Neuronal stem cell (in vitro differentiated cells): Measurements from ENCODE around the gene LDLRAD2.
"Not testable (repeated sequence)": the region's sequence is repeated elsewhere in the genome, so short reads cannot be mapped to it uniquely, and the experiment has no call there.

Source experiments
- DNase-seq: peaks from one replicate; pipeline ENCODE4 v3.0.0-alpha.2; 2013; ENCODE audit warnings: low spot score
- H2AFZ ChIP-seq: one replicate; pipeline ENCODE4 v1.6.1; 2013; ENCODE audit warnings: mild to moderate bottlenecking, low read length, inconsistent platforms
- H2AK5ac ChIP-seq: 2 replicates; pipeline ENCODE4 v1.6.1; 2013; ENCODE audit warnings: low read depth, mild to moderate bottlenecking, inconsistent platforms, low read length, moderate library complexity, mixed read lengths
- H2BK120ac ChIP-seq: 2 replicates; pipeline ENCODE4 v1.6.1; 2013; ENCODE audit warnings: low read depth, mild to moderate bottlenecking, inconsistent platforms, low read length, moderate library complexity, mixed read lengths
- H2BK12ac ChIP-seq: one replicate; pipeline ENCODE4 v1.6.1; 2013; ENCODE audit warnings: low read length, inconsistent platforms
- H2BK15ac ChIP-seq: 2 replicates; pipeline ENCODE4 v1.6.1; 2013; ENCODE audit warnings: mild to moderate bottlenecking, low read length, inconsistent platforms, mixed read lengths
- H2BK5ac ChIP-seq: one replicate; pipeline ENCODE4 v1.6.1; 2013; ENCODE audit warnings: inconsistent platforms, mild to moderate bottlenecking, low read length, moderate library complexity
- H3K14ac ChIP-seq: one replicate; pipeline ENCODE4 v1.6.1; 2013; ENCODE audit warnings: low read length, inconsistent platforms
- H3K18ac ChIP-seq: 2 replicates; pipeline ENCODE4 v1.6.1; 2013; ENCODE audit warnings: low read length, inconsistent platforms
- H3K23ac ChIP-seq: 2 replicates; pipeline ENCODE4 v1.6.1; 2013; ENCODE audit warnings: low read depth, mild to moderate bottlenecking, mixed read lengths, low read length, inconsistent platforms; ENCODE audit not compliant: poor library complexity
- H3K27ac ChIP-seq: replicated peaks from 3 replicates; pipeline ENCODE4 v1.5.1; 2013; ENCODE audit warnings: low read length, inconsistent platforms
- H3K27me3 ChIP-seq, 3 experiments: 2 replicates each; pipeline ENCODE4 v1.6.1; 2013; ENCODE audit warnings: low read length in 3 of 3, mild to moderate bottlenecking in 2 of 3, inconsistent platforms in 1 of 3, low read depth in 1 of 3, mixed read lengths in 1 of 3, moderate library complexity in 1 of 3; ENCODE audit not compliant: control insufficient read depth in 3 of 3, insufficient read depth in 3 of 3
- H3K36me3 ChIP-seq, 2 donors: replicated peaks in 1 of 2; 2 replicates each; pipeline ENCODE4 v1.6.1; 2013; ENCODE audit warnings: low read length in 2 of 2; ENCODE audit not compliant: control insufficient read depth in 2 of 2, insufficient read depth in 2 of 2
- H3K4ac ChIP-seq: 2 replicates; pipeline ENCODE4 v1.6.1; 2013; ENCODE audit warnings: inconsistent platforms, mild to moderate bottlenecking, low read length, moderate library complexity
- H3K4me1 ChIP-seq, 2 donors: 1 replicate in 1 of 2; 2 replicates in 1 of 2; pipeline ENCODE4 v1.6.1; 2013; ENCODE audit warnings: low read length in 2 of 2, low read depth in 1 of 2; ENCODE audit not compliant: control insufficient read depth in 2 of 2, insufficient read depth in 1 of 2
- H3K4me2 ChIP-seq: one replicate; pipeline ENCODE4 v1.6.1; 2013; ENCODE audit warnings: mild to moderate bottlenecking, low read length, inconsistent platforms; ENCODE audit not compliant: insufficient read depth, poor library complexity, severe bottlenecking
- H3K4me3 ChIP-seq, 2 donors: 2 replicates each; pipeline ENCODE4 v1.5.1; 2013; ENCODE audit warnings: low read length in 2 of 2, mild to moderate bottlenecking in 2 of 2, inconsistent platforms in 1 of 2, moderate library complexity in 1 of 2
- H3K79me1 ChIP-seq: one replicate; pipeline ENCODE4 v1.6.1; 2013; ENCODE audit warnings: low read depth, mild to moderate bottlenecking, inconsistent platforms, low read length, moderate library complexity
- H3K9ac ChIP-seq: one replicate; pipeline ENCODE4 v1.6.1; 2013; ENCODE audit warnings: mild to moderate bottlenecking, low read depth, low read length, inconsistent platforms; ENCODE audit not compliant: poor library complexity
- H3K9me3 ChIP-seq, 2 donors: replicated peaks in 1 of 2; 2 replicates each; pipeline versions ENCODE3 to v1.6.1; 2013; ENCODE audit warnings: low read length in 2 of 2, mild to moderate bottlenecking in 2 of 2, inconsistent platforms in 1 of 2, low read depth in 1 of 2, mixed read lengths in 1 of 2, moderate library complexity in 1 of 2; ENCODE audit not compliant: control insufficient read depth in 2 of 2, insufficient read depth in 1 of 2
- H4K8ac ChIP-seq: one replicate; pipeline ENCODE4 v1.6.1; 2013; ENCODE audit warnings: low read depth, mild to moderate bottlenecking, inconsistent platforms, low read length, moderate library complexity
- H4K91ac ChIP-seq: one replicate; pipeline ENCODE4 v1.6.1; 2013; ENCODE audit warnings: low read length, low read depth, mild to moderate bottlenecking, inconsistent platforms; ENCODE audit not compliant: poor library complexity
- WGBS, 2 donors: extraction: QIAGEN DNeasy Blood & Tissue Kit; methylation state at CpG; one replicate each; pipeline ENCODE4 v1.1.7; 2013; ENCODE audit warnings: missing lambda C conversion rate in 2 of 2, mixed read lengths in 1 of 2; ENCODE audit not compliant: insufficient read length in 2 of 2, insufficient replicate concordance in 1 of 2; ENCODE audit errors: extremely low coverage in 2 of 2; 5-methylcytosine and 5-hydroxymethylcytosine counted together

Gene LDLRAD2

GRCh38 chr1:21775550-21775914 lies 36.5 kb upstream of the LDLRAD2 start:
- H2BK15ac ChIP-seq: no peak overlapping the region
- H3K23ac ChIP-seq: no peak overlapping the region
- no peaks in the 10 kb centered on the region for H3K27me3 ChIP-seq
- H4K8ac ChIP-seq: no peak overlapping the region
- H3K14ac ChIP-seq: no peak overlapping the region
- peaks cover 1% of the 10 kb centered on the region for H3K79me1 ChIP-seq
- H4K91ac ChIP-seq: no peak overlapping the region
- no peak overlapping the region for H3K4me3 ChIP-seq
- H3K4me2 ChIP-seq: no peak overlapping the region
- H3K36me3 ChIP-seq: peaks cover 0 to 7% of the 10 kb centered on the region in 2 donors
- H2BK5ac ChIP-seq: no peak overlapping the region
- H2BK12ac ChIP-seq: no peak overlapping the region
- WGBS, 2 donors: no CpG with 5 or more reads among the region's 2 CpGs
- H3K18ac ChIP-seq: no peak overlapping the region
- no peak overlapping the region for H3K4ac ChIP-seq
- H3K27ac ChIP-seq: no peak overlapping the region
- no peak overlapping the region for H3K9ac ChIP-seq
- H2AK5ac ChIP-seq: no peak overlapping the region
- no peak overlapping the region for H2AFZ ChIP-seq
- no peak for DNase-seq
- no peaks in the 10 kb centered on the region for H3K4me1 ChIP-seq
- peaks cover 0 to 13% of the 10 kb centered on the region in 2 donors for H3K9me3 ChIP-seq
- no peak overlapping the region for H2BK120ac ChIP-seq

GRCh38 chr1:21775985-21776562 lies 36.0 kb upstream of the LDLRAD2 start:
- H3K79me1 ChIP-seq: peaks cover 1% of the 10 kb centered on the region
- H3K14ac ChIP-seq: no peak overlapping the region
- no peak overlapping the region for H3K4ac ChIP-seq
- no peak overlapping the region for H4K91ac ChIP-seq
- no peak overlapping the region for H3K27ac ChIP-seq
- H3K4me2 ChIP-seq: no peak overlapping the region
- no peaks in the 10 kb centered on the region for H3K4me1 ChIP-seq
- no peak overlapping the region for H2AK5ac ChIP-seq
- no peak overlapping the region for H2AFZ ChIP-seq
- H2BK5ac ChIP-seq: no peak overlapping the region
- H2BK15ac ChIP-seq: no peak overlapping the region
- no peak overlapping the region for H3K23ac ChIP-seq
- DNase-seq: no peak
- H4K8ac ChIP-seq: no peak overlapping the region
- H3K4me3 ChIP-seq: no peak overlapping the region
- no peak overlapping the region for H2BK12ac ChIP-seq
- peaks cover 0 to 13% of the 10 kb centered on the region in 2 donors for H3K9me3 ChIP-seq
- H3K27me3 ChIP-seq: no peaks in the 10 kb centered on the region
- H3K9ac ChIP-seq: no peak overlapping the region
- no peak overlapping the region for H3K18ac ChIP-seq
- peaks cover 0 to 7% of the 10 kb centered on the region in 2 donors for H3K36me3 ChIP-seq
- H2BK120ac ChIP-seq: no peak overlapping the region

- not testable (repeated sequence) for H4K91ac ChIP-seq, DNase-seq, H3K36me3 ChIP-seq, H3K27ac ChIP-seq, H2BK120ac ChIP-seq, H3K23ac ChIP-seq, H2AK5ac ChIP-seq, H3K27me3 ChIP-seq, H4K8ac ChIP-seq, H3K9ac ChIP-seq, H3K4me3 ChIP-seq, H2BK12ac ChIP-seq, H2AFZ ChIP-seq, H2BK5ac ChIP-seq, H3K18ac ChIP-seq, H3K4me1 ChIP-seq, H3K4me2 ChIP-seq, H3K79me1 ChIP-seq, H3K4ac ChIP-seq, H2BK15ac ChIP-seq, H3K14ac ChIP-seq
- peaks cover 0 to 13% of the 10 kb centered on the region in 2 donors for H3K9me3 ChIP-seq
- no CpG with 5 or more reads among the region's 5 CpGs for WGBS, 2 donors
These were observed 35.1 kb upstream of the LDLRAD2 start for GRCh38 chr1:21776925-21777324.

GRCh38 chr1:21778405-21778727 lies 33.7 kb upstream of the LDLRAD2 start:
- no peaks in the 10 kb centered on the region for H3K27me3 ChIP-seq
- no peak overlapping the region for H2AFZ ChIP-seq
- H4K8ac ChIP-seq: no peak overlapping the region
- peaks cover 0 to 7% of the 10 kb centered on the region in 2 donors for H3K36me3 ChIP-seq
- no peak overlapping the region for H3K23ac ChIP-seq
- no peak overlapping the region for H2AK5ac ChIP-seq
- no peak for DNase-seq
- H2BK5ac ChIP-seq: no peak overlapping the region
- no CpG with 5 or more reads among the region's 2 CpGs for WGBS, 2 donors
- H3K4me3 ChIP-seq: no peak overlapping the region
- H3K4me1 ChIP-seq: peaks cover 0 to 5% of the 10 kb centered on the region in 2 donors
- no peak overlapping the region for H3K4me2 ChIP-seq
- H4K91ac ChIP-seq: no peak overlapping the region
- peaks cover 6% of the 10 kb centered on the region for H3K79me1 ChIP-seq
- no peak overlapping the region for H3K14ac ChIP-seq
- H2BK12ac ChIP-seq: no peak overlapping the region
- peaks cover 0 to 13% of the 10 kb centered on the region in 2 donors for H3K9me3 ChIP-seq
- no peak overlapping the region for H3K9ac ChIP-seq
- H3K18ac ChIP-seq: no peak overlapping the region
- H2BK15ac ChIP-seq: no peak overlapping the region
- H3K27ac ChIP-seq: no peak overlapping the region
- no peak overlapping the region for H3K4ac ChIP-seq
- no peak overlapping the region for H2BK120ac ChIP-seq
